Tibial nerve (tissue), 4 donors: ENCODE results near the gene MPZ. TPM values are rescaled to one million over a fixed set of nuclear protein-coding genes. Genes with fewer than 3 reads are reported as not detected.

Experiments
- DNase-seq, 2 donors: peaks; one replicate each; pipeline ENCODE4 v3.0.0-alpha.2; 2019; ENCODE audit warnings: low spot score in 2 of 2
- H3K27ac ChIP-seq, 4 donors: fragments of 200-600 bp; sonication (generic) in 3 of 4; one replicate each; pipeline ENCODE4 v1.5.1; 2017 to 2019; ENCODE audit warnings: mild to moderate bottlenecking in 1 of 4
- H3K27me3 ChIP-seq, 2 donors: fragments of 200-600 bp; sonication (generic) in 1 of 2; one replicate each; pipeline versions ENCODE4 v1.5.1 to v1.6.0; 2017 to 2019
- H3K36me3 ChIP-seq, 3 donors: fragments of 200-600 bp; sonication (generic); one replicate each; pipeline ENCODE4 v1.5.1; 2018 to 2019
- H3K4me1 ChIP-seq, 4 donors: fragments of 200-600 bp; sonication (generic) in 3 of 4; one replicate each; pipeline ENCODE4 v1.5.1; 2017 to 2019
- H3K4me3 ChIP-seq, 4 donors: fragments of 200-600 bp; sonication (generic) in 3 of 4; one replicate each; pipeline ENCODE4 v1.5.1; 2017 to 2019; ENCODE audit warnings: mild to moderate bottlenecking in 1 of 4, moderate library complexity in 1 of 4
- H3K9me3 ChIP-seq, 4 donors: fragments of 200-600 bp; sonication (generic) in 3 of 4; one replicate each; pipeline ENCODE4 v1.5.1; 2017 to 2019
- CTCF ChIP-seq, 5 experiments: fragments of 200-600 bp in 3 of 5; fragments of 450-650 bp in 2 of 5; sonication (generic) in 3 of 5; IDR thresholded peaks; one replicate each; pipeline ENCODE4 v1.5.1; 2016 to 2019; ENCODE audit warnings: antibody characterized with exemption in 5 of 5, mild to moderate bottlenecking in 3 of 5, moderate library complexity in 2 of 5
- EP300 ChIP-seq, 2 donors: sonication (generic); formaldehyde crosslinking; IDR thresholded peaks; one replicate each; pipeline ENCODE4 v1.6.1; 2017; ENCODE audit warnings: antibody characterized with exemption in 2 of 2, mild to moderate bottlenecking in 1 of 2
- POLR2A ChIP-seq, 2 donors: fragments of 450-650 bp; IDR thresholded peaks; one replicate each; pipeline ENCODE4 v1.6.1; 2017; ENCODE audit warnings: antibody characterized with exemption in 2 of 2, mild to moderate bottlenecking in 2 of 2, moderate library complexity in 2 of 2
- WGBS, 2 donors: methylation state at CpG; one replicate each; pipeline ENCODE4 v1.1.5; 2018; 5-methylcytosine and 5-hydroxymethylcytosine counted together
- total RNA-seq, 4 donors: library from RNA; depleted of rRNA; stranded (reverse); fragments of >200 nt; gene quantifications; one replicate each; pipeline ENCODE4 v1.1.0, GENCODE V29; 2016

Gene MPZ
- total RNA-seq, 4 donors from 2014 or later, result 570 to 1,776 (median 1,657) TPM

GRCh38 chr1:161300478-161300877 lies 9.3 kb downstream of the MPZ start:
- Histone ChIP-seq H3K9me3 (no peaks in the 10 kb centered on the region), H3K4me3 (no peak overlapping the region), H3K36me3 (peaks cover 0 to 9% (median 0%) of the 10 kb centered on the region in 3 donors), H3K27me3 (no peaks in the 10 kb centered on the region), H3K4me1 (peaks cover 0 to 22% (median 13%) of the 10 kb centered on the region in 4 donors), H3K27ac (no peak overlapping the region)
- no peak for TF ChIP-seq POLR2A (IDR thresholded peaks at IDR 0.05)
- TF ChIP-seq CTCF (IDR thresholded peaks at IDR 0.05), result no peak
- TF ChIP-seq EP300 (IDR thresholded peaks at IDR 0.05), result no peak
- WGBS, 2 donors, result 70 to 80% methylated on average over 4 of the region's 4 CpGs
- DNase-seq, result no peak

GRCh38 chr1:161299347-161299746 lies 10.4 kb downstream of the MPZ start:
- Histone ChIP-seq H3K27me3 (no peaks in the 10 kb centered on the region), H3K4me3 (no peak overlapping the region), H3K4me1 (peaks cover 0 to 10% (median 2%) of the 10 kb centered on the region in 4 donors), H3K9me3 (no peaks in the 10 kb centered on the region), H3K36me3 (peaks cover 0 to 9% (median 0%) of the 10 kb centered on the region in 3 donors), H3K27ac (no peak overlapping the region)
- DNase-seq, result no peak
- WGBS, 2 donors, result 67 to 76% methylated on average over 9 of the region's 9 CpGs
- TF ChIP-seq EP300 (IDR thresholded peaks at IDR 0.05) (no peak), CTCF (IDR thresholded peaks at IDR 0.05) (no peak), POLR2A (IDR thresholded peaks at IDR 0.05) (no peak)

- Histone ChIP-seq H3K4me3 (no peak overlapping the region), H3K27ac (no peak overlapping the region), H3K9me3 (no peaks in the 10 kb centered on the region), H3K27me3 (no peaks in the 10 kb centered on the region), H3K4me1 (no peaks in the 10 kb centered on the region), H3K36me3 (peaks cover 0 to 9% (median 0%) of the 10 kb centered on the region in 3 donors)
- no peak for DNase-seq
- TF ChIP-seq CTCF (IDR thresholded peaks at IDR 0.05) (no peak), EP300 (IDR thresholded peaks at IDR 0.05) (no peak), POLR2A (IDR thresholded peaks at IDR 0.05) (no peak)
- 84 to 85% methylated on average over 6 of the region's 6 CpGs for WGBS, 2 donors
Measured at GRCh38 chr1:161298116-161298515, 11.7 kb downstream of the MPZ start.

- DNase-seq, result no peak
- no peak overlapping the region for H3K4me3 ChIP-seq
- H3K9me3 ChIP-seq, result no peaks in the 10 kb centered on the region
- no peaks in the 10 kb centered on the region for H3K27me3 ChIP-seq
- peaks cover 0 to 6% (median 0%) of the 10 kb centered on the region in 3 donors for H3K36me3 ChIP-seq
- H3K4me1 ChIP-seq, result no peaks in the 10 kb centered on the region
- no peak overlapping the region for H3K27ac ChIP-seq
- TF ChIP-seq EP300 (IDR thresholded peaks at IDR 0.05), result no peak
- no peak for TF ChIP-seq CTCF (IDR thresholded peaks at IDR 0.05)
- TF ChIP-seq POLR2A (IDR thresholded peaks at IDR 0.05), result no peak
Measured at GRCh38 chr1:161297415-161297814, 12.4 kb downstream of the MPZ start.

GRCh38 chr1:161290779-161291178 lies 19.0 kb downstream of the MPZ start:
- no peak overlapping the region for H3K4me3 ChIP-seq
- no peaks in the 10 kb centered on the region for H3K27me3 ChIP-seq
- DNase-seq, result no peak
- no peak for TF ChIP-seq EP300 (IDR thresholded peaks at IDR 0.05)
- TF ChIP-seq CTCF (IDR thresholded peaks at IDR 0.05), result no peak
- no peak for TF ChIP-seq POLR2A (IDR thresholded peaks at IDR 0.05)
- no peaks in the 10 kb centered on the region for H3K9me3 ChIP-seq
- H3K27ac ChIP-seq, result no peak overlapping the region
- peaks cover 0 to 15% (median 0%) of the 10 kb centered on the region in 3 donors for H3K36me3 ChIP-seq
- no peaks in the 10 kb centered on the region for H3K4me1 ChIP-seq
- WGBS, 2 donors, result 80 to 83% methylated on average over 1 of the region's 1 CpG
